Measurements from ENCODE around the gene RLIM.

DNA sequence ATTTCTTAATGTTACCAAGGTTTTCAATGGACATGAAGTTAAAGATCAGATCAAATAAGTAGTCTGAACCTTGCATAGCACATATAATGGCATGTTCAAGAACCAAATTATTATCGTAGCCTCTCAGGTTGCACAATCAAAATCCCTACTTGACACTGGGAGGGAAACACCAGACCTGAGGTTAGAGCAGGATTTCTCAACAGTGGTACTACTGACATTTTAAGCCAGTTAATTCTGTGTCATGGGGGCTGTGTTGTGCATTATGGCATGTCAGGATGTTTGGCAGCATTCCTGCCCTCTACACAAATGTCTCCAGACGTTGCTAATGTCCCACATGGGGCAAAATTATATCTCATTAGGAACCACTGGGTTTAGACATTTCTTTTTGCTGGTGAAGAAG lies 20.8 kb downstream of the RLIM start:
- TF ChIP-seq, protein P1, sequence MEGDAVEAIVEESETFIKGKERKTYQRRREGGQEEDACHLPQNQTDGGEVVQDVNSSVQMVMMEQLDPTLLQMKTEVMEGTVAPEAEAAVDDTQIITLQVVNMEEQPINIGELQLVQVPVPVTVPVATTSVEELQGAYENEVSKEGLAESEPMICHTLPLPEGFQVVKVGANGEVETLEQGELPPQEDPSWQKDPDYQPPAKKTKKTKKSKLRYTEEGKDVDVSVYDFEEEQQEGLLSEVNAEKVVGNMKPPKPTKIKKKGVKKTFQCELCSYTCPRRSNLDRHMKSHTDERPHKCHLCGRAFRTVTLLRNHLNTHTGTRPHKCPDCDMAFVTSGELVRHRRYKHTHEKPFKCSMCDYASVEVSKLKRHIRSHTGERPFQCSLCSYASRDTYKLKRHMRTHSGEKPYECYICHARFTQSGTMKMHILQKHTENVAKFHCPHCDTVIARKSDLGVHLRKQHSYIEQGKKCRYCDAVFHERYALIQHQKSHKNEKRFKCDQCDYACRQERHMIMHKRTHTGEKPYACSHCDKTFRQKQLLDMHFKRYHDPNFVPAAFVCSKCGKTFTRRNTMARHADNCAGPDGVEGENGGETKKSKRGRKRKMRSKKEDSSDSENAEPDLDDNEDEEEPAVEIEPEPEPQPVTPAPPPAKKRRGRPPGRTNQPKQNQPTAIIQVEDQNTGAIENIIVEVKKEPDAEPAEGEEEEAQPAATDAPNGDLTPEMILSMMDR (conservative IDR thresholded peaks at IDR 0.05; ENCODE audit: low read depth in 2 of 2) = no peak
- TF ChIP-seq POLR2AphosphoS5 (IDR thresholded peaks at IDR 0.05; ENCODE audit: low read depth) (no peak), EZH2phosphoT487 (IDR thresholded peaks at IDR 0.05; ENCODE audit: unreplicated experiment) (no peak), EZH2 (IDR thresholded peaks at IDR 0.05; ENCODE audit: low read depth, unreplicated experiment) (no peak)

Data from GM23338 (cell line).